Measurements from ENCODE around the gene CACNA2D1. TPM values are rescaled to one million over a fixed set of nuclear protein-coding genes. Genes with fewer than 3 reads are reported as not detected.

CACNA2D1 gene
- total RNA-seq, 1 donor from 2014 or later, result 1.5 TPM

DNA sequence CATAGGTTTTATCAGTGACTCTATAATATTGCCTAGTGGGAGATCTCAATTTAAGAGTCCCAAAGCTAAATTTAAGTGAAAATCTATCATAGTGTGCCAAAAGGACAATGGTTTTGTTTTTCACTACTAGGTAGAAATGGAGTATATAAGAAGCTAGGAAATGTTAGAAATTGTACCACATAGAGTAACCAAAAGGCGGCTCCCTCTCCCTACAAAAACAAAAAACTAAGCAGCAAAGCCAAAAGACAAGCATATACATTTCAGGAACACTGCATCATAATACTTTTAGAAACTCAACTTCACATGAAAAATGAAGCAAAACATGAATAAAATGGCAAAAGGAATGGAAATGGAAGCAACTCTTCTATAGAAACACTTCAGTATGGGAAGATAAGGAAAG is 271.6 kb downstream of the CACNA2D1 start:
- H3K36me3 Mint-ChIP-seq, result no peaks in the 10 kb centered on the region
- no peaks in the 10 kb centered on the region for H3K27me3 Mint-ChIP-seq (ENCODE audit: insufficient read depth, low read depth)
- TF ChIP-seq, protein P1, sequence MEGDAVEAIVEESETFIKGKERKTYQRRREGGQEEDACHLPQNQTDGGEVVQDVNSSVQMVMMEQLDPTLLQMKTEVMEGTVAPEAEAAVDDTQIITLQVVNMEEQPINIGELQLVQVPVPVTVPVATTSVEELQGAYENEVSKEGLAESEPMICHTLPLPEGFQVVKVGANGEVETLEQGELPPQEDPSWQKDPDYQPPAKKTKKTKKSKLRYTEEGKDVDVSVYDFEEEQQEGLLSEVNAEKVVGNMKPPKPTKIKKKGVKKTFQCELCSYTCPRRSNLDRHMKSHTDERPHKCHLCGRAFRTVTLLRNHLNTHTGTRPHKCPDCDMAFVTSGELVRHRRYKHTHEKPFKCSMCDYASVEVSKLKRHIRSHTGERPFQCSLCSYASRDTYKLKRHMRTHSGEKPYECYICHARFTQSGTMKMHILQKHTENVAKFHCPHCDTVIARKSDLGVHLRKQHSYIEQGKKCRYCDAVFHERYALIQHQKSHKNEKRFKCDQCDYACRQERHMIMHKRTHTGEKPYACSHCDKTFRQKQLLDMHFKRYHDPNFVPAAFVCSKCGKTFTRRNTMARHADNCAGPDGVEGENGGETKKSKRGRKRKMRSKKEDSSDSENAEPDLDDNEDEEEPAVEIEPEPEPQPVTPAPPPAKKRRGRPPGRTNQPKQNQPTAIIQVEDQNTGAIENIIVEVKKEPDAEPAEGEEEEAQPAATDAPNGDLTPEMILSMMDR (IDR thresholded peaks at IDR 0.05), result peak; percentile 40
- no peak for TF ChIP-seq EZH2phosphoT487 (IDR thresholded peaks at IDR 0.05)
- H3K9me3 ChIP-seq (ENCODE audit: low read depth), result no peaks in the 10 kb centered on the region
- no peaks in the 10 kb centered on the region for H3K79me2 ChIP-seq (ENCODE audit: low read depth)
- no peak overlapping the region for H3K4me3 ChIP-seq
- no peaks in the 10 kb centered on the region for H3F3A ChIP-seq (ENCODE audit: low read depth)
- no peak for DNase-seq (ENCODE audit: low spot score)
- H3K4me1 Mint-ChIP-seq, result peaks cover 17% of the 10 kb centered on the region
- H3K27ac Mint-ChIP-seq, result no peak overlapping the region
- H3K9ac ChIP-seq, result no peak overlapping the region
- peaks cover 10% of the 10 kb centered on the region for H3K4me1 ChIP-seq
- H3K4me2 ChIP-seq, result no peak overlapping the region
- H3K9me3 Mint-ChIP-seq, result no peaks in the 10 kb centered on the region
- H3K36me3 ChIP-seq, result no peaks in the 10 kb centered on the region
- H3K27me3 ChIP-seq, result no peaks in the 10 kb centered on the region
- no peaks in the 10 kb centered on the region for H4K20me1 ChIP-seq (ENCODE audit: low read depth)
- H3K27ac ChIP-seq, result no peak overlapping the region
- H2AFZ ChIP-seq (replicated peaks), result no peak overlapping the region
- no peak overlapping the region for H3K4me3 Mint-ChIP-seq

- H3K27me3 ChIP-seq, result no peaks in the 10 kb centered on the region
- no peaks in the 10 kb centered on the region for H3K9me3 ChIP-seq (ENCODE audit: low read depth)
- Mint-ChIP-seq H3K27me3 (ENCODE audit: insufficient read depth, low read depth) (no peaks in the 10 kb centered on the region), H3K27ac (no peak overlapping the region), H3K4me1 (peaks cover 22% of the 10 kb centered on the region), H3K4me3 (no peak overlapping the region), H3K36me3 (no peaks in the 10 kb centered on the region), H3K9me3 (no peaks in the 10 kb centered on the region)
- no peaks in the 10 kb centered on the region for H3K36me3 ChIP-seq
- H3K79me2 ChIP-seq (ENCODE audit: low read depth), result no peaks in the 10 kb centered on the region
- no peak overlapping the region for H3K9ac ChIP-seq
- peaks cover 7% of the 10 kb centered on the region for H3K4me1 ChIP-seq
- H3F3A ChIP-seq (ENCODE audit: low read depth), result no peaks in the 10 kb centered on the region
- no peak overlapping the region for H3K4me3 ChIP-seq
- no peak overlapping the region for H2AFZ ChIP-seq (replicated peaks)
- no peak overlapping the region for H3K27ac ChIP-seq
- TF ChIP-seq EZH2phosphoT487 (IDR thresholded peaks at IDR 0.05), result no peak
- TF ChIP-seq, protein P1 (IDR thresholded peaks at IDR 0.05), result no peak
- no peak for TF ChIP-seq EZH2 (IDR thresholded peaks at IDR 0.05)
- no peaks in the 10 kb centered on the region for H4K20me1 ChIP-seq (ENCODE audit: low read depth)
- no peak overlapping the region for H3K4me2 ChIP-seq
- no peak for DNase-seq (ENCODE audit: low spot score)
These were observed 275.8 kb downstream of the CACNA2D1 start for GRCh38 chr7:82167558-82168314.

- Histone ChIP-seq H3K36me3 (no peaks in the 10 kb centered on the region), H3K4me3 (no peak overlapping the region), H3K9ac (no peak overlapping the region), H3K27ac (no peak overlapping the region), H3K9me3 (ENCODE audit: low read depth) (no peaks in the 10 kb centered on the region), H4K20me1 (ENCODE audit: low read depth) (no peaks in the 10 kb centered on the region), H2AFZ (replicated peaks) (no peak overlapping the region), H3K27me3 (no peaks in the 10 kb centered on the region), H3K4me1 (peaks cover 7% of the 10 kb centered on the region), H3K4me2 (no peak overlapping the region), H3K79me2 (ENCODE audit: low read depth) (no peaks in the 10 kb centered on the region), H3F3A (ENCODE audit: low read depth) (no peaks in the 10 kb centered on the region)
- Mint-ChIP-seq H3K4me3 (no peak overlapping the region), H3K9me3 (no peaks in the 10 kb centered on the region), H3K27me3 (ENCODE audit: insufficient read depth, low read depth) (no peaks in the 10 kb centered on the region), H3K36me3 (no peaks in the 10 kb centered on the region), H3K27ac (no peak overlapping the region), H3K4me1 (peaks cover 26% of the 10 kb centered on the region)
- no peak for DNase-seq (ENCODE audit: low spot score)
- TF ChIP-seq EZH2 (IDR thresholded peaks at IDR 0.05) (no peak), EZH2phosphoT487 (IDR thresholded peaks at IDR 0.05) (no peak)
- TF ChIP-seq, protein P1 (IDR thresholded peaks at IDR 0.05), result no peak
These were observed 277.1 kb downstream of the CACNA2D1 start for GRCh38 chr7:82166260-82167015.

Measured in neural progenitor cell (in vitro differentiated cells).